Astrocyte (in vitro differentiated cells and primary cell): Measurements from ENCODE around the gene SLC9A9. TPM values are rescaled to one million over a fixed set of nuclear protein-coding genes. Genes with fewer than 3 reads are reported as not detected.
"Not testable (repeated sequence)": the region's sequence is repeated elsewhere in the genome, so short reads cannot be mapped to it uniquely, and the experiment has no call there.

Experiments used
- DNase-seq: peaks from one replicate; pipeline ENCODE4 v3.0.0-alpha.2; 2010; ENCODE audit warnings: low read depth
- FAIRE-seq: peaks from 2 replicates; lab custom pipeline; 2011; peaks lifted over from hg19 to GRCh38; lab: Jason Lieb, UNC
- H2AFZ ChIP-seq: 2 replicates; pipeline ENCODE4 v1.6.0; 2012; ENCODE audit warnings: low read depth, low read length, inconsistent platforms
- H3K27ac ChIP-seq: 2 replicates; pipeline ENCODE4 v1.5.1; 2011; ENCODE audit warnings: low read depth, low read length, inconsistent platforms
- H3K27me3 ChIP-seq: 2 replicates; pipeline ENCODE4 v1.6.0; 2011; ENCODE audit warnings: low read length, inconsistent platforms; ENCODE audit not compliant: insufficient read depth
- H3K36me3 ChIP-seq: 2 replicates; pipeline ENCODE4 v1.5.1; 2011; ENCODE audit warnings: low read length, inconsistent platforms; ENCODE audit not compliant: insufficient read depth
- H3K4me1 ChIP-seq: 2 replicates; pipeline ENCODE4 v1.5.1; 2011; ENCODE audit warnings: low read length, inconsistent platforms; ENCODE audit not compliant: insufficient read depth
- H3K4me2 ChIP-seq: 2 replicates; pipeline ENCODE4 v1.6.0; 2012; ENCODE audit warnings: low read length, inconsistent platforms
- H3K4me3 ChIP-seq: 2 replicates; pipeline ENCODE4 v1.5.1; 2011; ENCODE audit warnings: low read depth, mild to moderate bottlenecking, low read length, inconsistent platforms; ENCODE audit not compliant: insufficient read depth
- H3K79me2 ChIP-seq: 2 replicates; pipeline ENCODE4 v1.6.0; 2012; ENCODE audit warnings: mild to moderate bottlenecking, low read length, inconsistent platforms; ENCODE audit not compliant: insufficient read depth
- H3K9ac ChIP-seq: 2 replicates; pipeline ENCODE4 v1.6.0; 2012; ENCODE audit warnings: mild to moderate bottlenecking, low read length, inconsistent platforms
- H3K9me3 ChIP-seq: 2 replicates; pipeline ENCODE4 v1.5.1; 2012; ENCODE audit warnings: low read depth, mild to moderate bottlenecking, low read length, inconsistent platforms; ENCODE audit not compliant: insufficient read depth
- H4K20me1 ChIP-seq: 2 replicates; pipeline ENCODE4 v1.6.0; 2012; ENCODE audit warnings: low read length, inconsistent platforms; ENCODE audit not compliant: insufficient read depth
- H3K27ac Mint-ChIP-seq: one replicate; pipeline ENCODE4 v1.8.0; 2021; ENCODE audit warnings: mild to moderate bottlenecking, mixed read lengths; ENCODE audit not compliant: unreplicated experiment
- H3K27me3 Mint-ChIP-seq: one replicate; pipeline ENCODE4 v1.8.0; 2021; ENCODE audit warnings: low read depth, mixed read lengths; ENCODE audit not compliant: unreplicated experiment
- H3K36me3 Mint-ChIP-seq: one replicate; pipeline ENCODE4 v1.8.0; 2021; ENCODE audit warnings: low read depth, mixed read lengths; ENCODE audit not compliant: unreplicated experiment
- H3K4me1 Mint-ChIP-seq: one replicate; pipeline ENCODE4 v1.8.0; 2021; ENCODE audit warnings: low read depth, mixed read lengths; ENCODE audit not compliant: unreplicated experiment
- H3K4me3 Mint-ChIP-seq: one replicate; pipeline ENCODE4 v1.8.0; 2021; ENCODE audit warnings: mild to moderate bottlenecking, moderate library complexity, mixed read lengths; ENCODE audit not compliant: unreplicated experiment
- H3K9me3 Mint-ChIP-seq: one replicate; pipeline ENCODE4 v1.8.0; 2021; ENCODE audit warnings: mild to moderate bottlenecking, mixed read lengths; ENCODE audit not compliant: unreplicated experiment
- EZH2 ChIP-seq: IDR thresholded peaks from 2 replicates; pipeline ENCODE4 v1.6.1; 2012; ENCODE audit warnings: mild to moderate bottlenecking, low read length, inconsistent platforms; ENCODE audit not compliant: insufficient read depth
- total RNA-seq: library from RNA; stranded (reverse); gene quantifications from 2 replicates; pipeline ENCODE4 v1.2.1, GENCODE V29; 2021
- TF ChIP-seq, protein P1 (sequence below): IDR thresholded peaks from 2 replicates; pipeline ENCODE4 v1.5.1; 2011; ENCODE audit warnings: low read depth, mild to moderate bottlenecking, inconsistent platforms, low read length, moderate library complexity; ENCODE audit not compliant: insufficient read depth

Gene SLC9A9
- total RNA-seq, 1 donor from 2014 or later, result 1.5 TPM

DNA sequence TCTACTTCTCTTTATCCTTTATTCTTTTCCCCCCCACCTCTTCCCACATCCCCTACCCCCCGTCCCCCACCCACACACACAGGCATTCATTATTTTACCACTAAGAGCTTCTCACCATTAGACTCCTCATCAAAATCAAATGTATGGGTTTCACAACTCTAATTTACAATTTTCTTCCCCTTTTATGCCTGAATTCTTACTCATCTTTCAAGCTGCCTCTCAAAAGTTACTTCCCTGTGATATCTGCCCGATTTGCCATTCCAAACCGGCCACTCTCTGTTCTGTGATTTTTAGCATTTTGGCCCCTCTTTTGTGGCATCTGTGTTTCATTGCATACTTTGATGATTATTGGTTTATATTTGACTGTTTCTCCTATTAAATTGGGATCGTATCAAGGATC lies 42.2 kb downstream of the SLC9A9 start:
- Histone ChIP-seq H3K27ac (no peak overlapping the region), H4K20me1 (no peaks in the 10 kb centered on the region), H3K9ac (no peak overlapping the region), H3K4me1 (no peaks in the 10 kb centered on the region), H3K4me3 (no peak overlapping the region), H3K4me2 (no peak overlapping the region), H3K27me3 (no peaks in the 10 kb centered on the region), H3K79me2 (no peaks in the 10 kb centered on the region), H3K9me3 (no peaks in the 10 kb centered on the region), H2AFZ (no peak overlapping the region), H3K36me3 (no peaks in the 10 kb centered on the region)
- DNase-seq (no peak), FAIRE-seq (no peak)
- no peaks in the 10 kb centered on the region for H3K27me3 Mint-ChIP-seq
- peaks cover 2% of the 10 kb centered on the region for H3K4me1 Mint-ChIP-seq
- H3K4me3 Mint-ChIP-seq, result no peak overlapping the region
- H3K27ac Mint-ChIP-seq, result no peak overlapping the region
- TF ChIP-seq, protein P1, sequence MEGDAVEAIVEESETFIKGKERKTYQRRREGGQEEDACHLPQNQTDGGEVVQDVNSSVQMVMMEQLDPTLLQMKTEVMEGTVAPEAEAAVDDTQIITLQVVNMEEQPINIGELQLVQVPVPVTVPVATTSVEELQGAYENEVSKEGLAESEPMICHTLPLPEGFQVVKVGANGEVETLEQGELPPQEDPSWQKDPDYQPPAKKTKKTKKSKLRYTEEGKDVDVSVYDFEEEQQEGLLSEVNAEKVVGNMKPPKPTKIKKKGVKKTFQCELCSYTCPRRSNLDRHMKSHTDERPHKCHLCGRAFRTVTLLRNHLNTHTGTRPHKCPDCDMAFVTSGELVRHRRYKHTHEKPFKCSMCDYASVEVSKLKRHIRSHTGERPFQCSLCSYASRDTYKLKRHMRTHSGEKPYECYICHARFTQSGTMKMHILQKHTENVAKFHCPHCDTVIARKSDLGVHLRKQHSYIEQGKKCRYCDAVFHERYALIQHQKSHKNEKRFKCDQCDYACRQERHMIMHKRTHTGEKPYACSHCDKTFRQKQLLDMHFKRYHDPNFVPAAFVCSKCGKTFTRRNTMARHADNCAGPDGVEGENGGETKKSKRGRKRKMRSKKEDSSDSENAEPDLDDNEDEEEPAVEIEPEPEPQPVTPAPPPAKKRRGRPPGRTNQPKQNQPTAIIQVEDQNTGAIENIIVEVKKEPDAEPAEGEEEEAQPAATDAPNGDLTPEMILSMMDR, result no peak
- TF ChIP-seq EZH2, result no peak
- no peaks in the 10 kb centered on the region for H3K9me3 Mint-ChIP-seq
- H3K36me3 Mint-ChIP-seq, result no peaks in the 10 kb centered on the region

DNA sequence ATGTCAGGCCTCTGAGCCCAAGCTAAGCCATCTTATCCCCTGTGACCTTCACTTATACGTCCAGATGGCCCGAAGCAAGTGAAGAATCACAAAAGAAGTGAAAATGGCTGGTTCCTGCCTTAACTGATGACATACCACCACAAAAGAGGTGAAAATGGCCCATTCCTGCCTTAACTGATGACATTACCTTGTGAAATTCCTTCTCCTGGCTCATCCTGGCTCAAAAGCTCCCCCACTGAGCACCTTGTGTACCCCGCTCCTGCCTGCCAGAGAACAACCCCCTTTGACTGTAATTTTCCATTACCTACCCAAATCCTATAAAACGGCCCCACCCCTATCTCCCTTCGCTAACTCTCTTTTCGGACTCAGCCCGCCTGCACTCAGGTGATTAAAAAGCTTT lies 42.8 kb downstream of the SLC9A9 start:
- H3K27me3 ChIP-seq, H4K20me1 ChIP-seq, FAIRE-seq, H3K4me1 Mint-ChIP-seq, H3K36me3 Mint-ChIP-seq, H3K27ac Mint-ChIP-seq, H3K27ac ChIP-seq, H3K36me3 ChIP-seq, H3K4me3 Mint-ChIP-seq, H3K4me1 ChIP-seq, H2AFZ ChIP-seq, H3K9me3 ChIP-seq, H3K9ac ChIP-seq, H3K79me2 ChIP-seq, H3K9me3 Mint-ChIP-seq, H3K27me3 Mint-ChIP-seq, H3K4me3 ChIP-seq, DNase-seq, H3K4me2 ChIP-seq: not testable (repeated sequence)

DNA sequence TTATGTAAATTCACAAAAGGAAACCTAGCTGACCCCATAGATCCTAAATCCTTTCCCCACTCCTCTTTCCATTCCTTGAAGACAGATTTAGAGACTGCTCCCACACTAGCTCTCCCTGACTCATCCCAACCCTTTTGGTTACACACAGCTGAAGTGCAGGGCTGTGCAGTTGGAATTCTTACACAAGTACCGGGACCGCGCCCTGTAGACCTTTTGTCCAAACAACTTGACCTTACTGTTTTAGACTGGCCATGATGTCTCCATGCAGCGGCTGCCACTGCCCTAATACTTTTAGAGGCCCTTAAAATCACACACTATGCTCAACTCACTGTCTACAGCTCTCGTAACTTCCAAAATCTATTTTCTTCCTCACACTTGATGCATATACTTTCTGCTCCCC lies 47.2 kb downstream of the SLC9A9 start:
- H3K4me1 ChIP-seq, H2AFZ ChIP-seq, H3K9me3 Mint-ChIP-seq, H3K9ac ChIP-seq, H3K9me3 ChIP-seq, H3K36me3 ChIP-seq, H3K27ac Mint-ChIP-seq, H3K4me2 ChIP-seq, H3K4me3 ChIP-seq, H3K79me2 ChIP-seq, DNase-seq, H3K36me3 Mint-ChIP-seq, H4K20me1 ChIP-seq, H3K4me1 Mint-ChIP-seq, FAIRE-seq, H3K27me3 ChIP-seq, H3K27me3 Mint-ChIP-seq, H3K4me3 Mint-ChIP-seq, H3K27ac ChIP-seq: not testable (repeated sequence)

DNA sequence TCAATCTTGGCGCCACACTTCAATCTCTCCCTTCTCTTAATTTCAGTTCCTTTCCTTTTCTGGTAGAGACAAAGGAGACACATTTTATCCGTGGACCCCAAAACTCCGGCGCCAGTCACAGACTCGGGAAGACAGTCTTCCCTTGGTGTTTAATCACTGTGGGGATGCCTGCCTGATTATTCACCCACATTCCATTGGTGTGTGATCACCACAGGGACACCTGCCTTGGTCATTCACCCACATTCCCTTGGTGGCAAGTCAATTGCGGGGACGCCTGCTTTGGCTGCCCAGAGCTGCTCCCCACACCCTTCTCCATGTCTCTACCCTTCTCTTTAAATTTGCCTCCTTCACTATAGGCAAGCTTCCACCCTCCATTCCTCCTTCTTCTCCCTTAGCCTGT lies 50.1 kb downstream of the SLC9A9 start:
- H3K9me3 ChIP-seq, H3K4me1 Mint-ChIP-seq, H4K20me1 ChIP-seq, H2AFZ ChIP-seq, DNase-seq, H3K4me2 ChIP-seq, H3K27me3 Mint-ChIP-seq, H3K36me3 Mint-ChIP-seq, H3K9me3 Mint-ChIP-seq, FAIRE-seq, H3K4me3 ChIP-seq, H3K79me2 ChIP-seq, H3K4me1 ChIP-seq, H3K9ac ChIP-seq, H3K4me3 Mint-ChIP-seq, H3K27me3 ChIP-seq, H3K36me3 ChIP-seq, H3K27ac ChIP-seq: not testable (repeated sequence)
- peak overlapping the region; percentile 42 for H3K27ac Mint-ChIP-seq
